Stimulated activated effector memory CD8-positive, alpha-beta T cell treated with anti-CD3 and anti-CD28 coated beads, Interleukin-12 subunit alpha, Interleukin-12 subunit beta, amount 100 ng/mL, for 72 hours (primary cell): ENCODE measurements around the gene C9orf43.
A peak's percentile ranks its signal among the peaks of the same experiment; 100 is the strongest.

ENCODE experiments used
- ATAC-seq: fragments of 150-1000 bp; cut with Tn5 transposase; 2 replicates; pipeline ENCODE4 v1.10.0; 2021
- DNase-seq, 2 donors: peaks; one replicate each; pipeline ENCODE4 v3.0.0; 2021 to 2022; ENCODE audit warnings: low spot score in 2 of 2
- H3K27ac Mint-ChIP-seq: one replicate; pipeline ENCODE4 v1.8.0; 2022; ENCODE audit warnings: mild to moderate bottlenecking, mixed read lengths
- H3K36me3 Mint-ChIP-seq: one replicate; pipeline ENCODE4 v1.8.0; 2022; ENCODE audit warnings: mild to moderate bottlenecking, mixed read lengths
- H3K4me1 Mint-ChIP-seq: one replicate; pipeline ENCODE4 v1.8.0; 2022; ENCODE audit warnings: mixed read lengths
- H3K4me3 Mint-ChIP-seq: one replicate; pipeline ENCODE4 v1.8.0; 2022; ENCODE audit warnings: mild to moderate bottlenecking, mixed read lengths
- H3K9me3 Mint-ChIP-seq: one replicate; pipeline ENCODE4 v1.8.0; 2022; ENCODE audit warnings: mixed read lengths

The C9orf43 gene

DNA sequence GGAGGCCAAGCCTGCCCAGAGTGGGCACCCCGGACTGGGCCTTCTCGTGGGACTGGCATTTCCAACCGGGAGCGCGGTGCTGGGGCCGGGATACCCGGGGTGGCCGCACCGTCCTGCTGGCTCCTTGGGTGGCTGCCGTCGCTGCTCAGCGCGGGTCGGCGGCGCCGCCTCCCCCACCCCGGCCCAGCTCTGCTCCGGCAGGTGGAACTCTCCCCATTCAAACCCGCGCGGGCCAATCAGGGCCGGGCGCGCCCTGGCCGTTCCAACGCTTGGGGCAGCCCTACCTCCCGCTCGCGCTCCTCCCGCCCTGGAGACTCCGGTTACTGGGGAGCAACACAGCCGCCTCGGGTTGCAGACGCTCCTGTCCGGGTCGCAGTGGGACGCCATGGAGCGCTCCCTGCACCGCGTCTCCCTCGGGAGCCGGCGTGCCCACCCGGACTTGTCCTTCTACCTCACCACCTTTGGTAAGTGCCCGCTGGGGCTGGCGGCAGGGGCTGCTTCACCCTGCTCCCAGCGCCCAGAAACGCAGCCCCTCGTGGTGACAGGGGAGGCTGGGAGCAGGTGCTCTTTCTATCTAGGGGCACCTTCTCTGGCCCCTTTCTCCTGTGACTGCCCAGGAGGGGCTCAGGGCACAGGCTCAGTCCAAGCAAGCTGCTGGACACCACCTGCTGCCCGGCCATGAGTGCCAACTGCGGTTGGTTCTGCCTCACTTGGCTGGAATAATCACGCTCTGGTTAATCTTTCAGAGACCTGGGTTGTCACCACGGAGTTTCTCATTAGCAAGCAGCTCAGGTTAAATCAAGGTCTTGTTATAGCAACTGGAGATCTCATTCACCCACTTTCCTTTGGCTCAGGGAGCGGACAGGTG is 53.1 kb downstream of the C9orf43 start, which contains the start of gene RGS3:
Gene RGS3, plus strand, starts transcription at position 310 of the 868 bp plus-strand sequence. Its CDS starts 76 bp downstream, at position 386.
- no peak within 1 kb of the TSS for H3K27ac Mint-ChIP-seq
- peaks cover 3% of the 10 kb centered on the region for H3K9me3 Mint-ChIP-seq
- H3K4me3 Mint-ChIP-seq = peak within 1 kb of the TSS; percentile 47
- H3K36me3 Mint-ChIP-seq = no peaks in the 10 kb centered on the region
- no peaks in the 10 kb centered on the region for H3K4me1 Mint-ChIP-seq
- ATAC-seq = peak; percentile 69
- DNase-seq = no peak

DNA sequence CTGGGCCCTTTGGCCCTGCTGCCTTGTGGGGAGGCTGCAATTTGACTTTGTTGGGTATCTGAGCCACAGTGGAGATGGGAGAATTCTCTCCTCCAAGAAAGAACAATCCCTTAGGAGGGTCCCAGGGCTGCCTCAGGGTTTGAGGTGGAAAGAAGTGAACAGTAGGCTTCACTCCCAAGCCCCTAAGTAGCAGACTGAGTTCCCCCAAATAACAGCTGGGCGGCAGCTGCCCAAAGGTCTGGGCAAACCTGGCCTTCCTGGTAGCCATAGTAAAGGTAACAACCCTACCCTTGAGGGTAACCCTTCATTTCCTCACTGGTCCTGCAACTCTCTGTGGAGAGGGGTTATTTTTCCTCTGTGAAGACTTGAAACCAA is 53.7 kb downstream of the C9orf43 start:
- H3K9me3 Mint-ChIP-seq = peaks cover 3% of the 10 kb centered on the region
- peak overlapping the region; percentile 47 for H3K4me3 Mint-ChIP-seq
- H3K4me1 Mint-ChIP-seq = no peaks in the 10 kb centered on the region
- no peak for ATAC-seq
- no peak for DNase-seq
- H3K27ac Mint-ChIP-seq = no peak overlapping the region
- no peaks in the 10 kb centered on the region for H3K36me3 Mint-ChIP-seq

DNA sequence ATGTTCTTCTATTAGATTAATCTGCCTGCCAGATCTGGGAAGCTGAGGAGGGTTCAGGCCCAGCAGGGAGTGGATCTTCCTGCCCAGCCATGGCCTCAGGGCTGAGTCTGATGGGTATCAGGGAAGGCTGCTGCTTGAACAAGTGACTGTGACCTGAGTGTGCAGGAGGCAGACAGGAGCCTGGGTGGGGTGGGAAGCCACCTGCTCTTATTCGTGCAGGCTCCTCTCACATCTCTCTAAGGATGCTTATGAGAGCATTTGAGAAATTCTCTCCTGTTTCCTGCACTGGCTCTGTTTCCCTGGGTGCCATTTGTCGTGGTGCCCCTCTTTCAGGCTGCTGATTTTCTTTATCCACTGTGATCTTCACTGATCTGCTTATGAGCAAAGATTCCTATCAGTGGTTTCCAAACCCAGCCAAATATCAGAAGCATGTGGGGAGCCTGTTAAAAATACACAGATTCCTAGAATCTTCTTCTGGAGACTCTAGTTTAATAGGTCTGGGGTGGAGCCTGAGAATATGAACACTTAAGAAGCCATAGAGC is 55.1 kb downstream of the C9orf43 start:
- no peak overlapping the region for H3K4me3 Mint-ChIP-seq
- no peaks in the 10 kb centered on the region for H3K36me3 Mint-ChIP-seq
- no peaks in the 10 kb centered on the region for H3K4me1 Mint-ChIP-seq
- no peak overlapping the region for H3K27ac Mint-ChIP-seq
- no peak for DNase-seq
- ATAC-seq = no peak
- H3K9me3 Mint-ChIP-seq = peaks cover 3% of the 10 kb centered on the region

DNA sequence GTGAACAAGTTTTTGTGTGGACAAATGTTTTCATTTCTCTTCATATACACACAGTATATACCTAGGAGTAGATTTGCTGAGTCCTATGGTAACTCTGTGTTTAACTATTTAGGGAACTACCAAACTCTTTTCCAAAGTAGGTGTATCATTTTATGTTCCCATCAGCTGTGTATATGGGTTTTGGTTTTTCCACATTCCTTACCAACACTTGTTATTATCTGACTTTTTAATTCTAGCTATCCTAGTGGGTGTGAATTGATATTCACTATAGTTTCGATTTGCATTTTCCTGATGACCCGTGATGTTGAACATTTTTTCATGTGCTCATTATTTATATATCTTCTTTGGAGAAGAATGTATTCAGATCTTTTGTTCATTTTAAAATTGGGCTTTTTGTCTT is 56.6 kb downstream of the C9orf43 start:
- peaks cover 3% of the 10 kb centered on the region for H3K9me3 Mint-ChIP-seq
- H3K27ac Mint-ChIP-seq = no peak overlapping the region
- DNase-seq = no peak
- no peak overlapping the region for H3K4me3 Mint-ChIP-seq
- no peaks in the 10 kb centered on the region for H3K4me1 Mint-ChIP-seq
- no peaks in the 10 kb centered on the region for H3K36me3 Mint-ChIP-seq
- no peak for ATAC-seq

DNA sequence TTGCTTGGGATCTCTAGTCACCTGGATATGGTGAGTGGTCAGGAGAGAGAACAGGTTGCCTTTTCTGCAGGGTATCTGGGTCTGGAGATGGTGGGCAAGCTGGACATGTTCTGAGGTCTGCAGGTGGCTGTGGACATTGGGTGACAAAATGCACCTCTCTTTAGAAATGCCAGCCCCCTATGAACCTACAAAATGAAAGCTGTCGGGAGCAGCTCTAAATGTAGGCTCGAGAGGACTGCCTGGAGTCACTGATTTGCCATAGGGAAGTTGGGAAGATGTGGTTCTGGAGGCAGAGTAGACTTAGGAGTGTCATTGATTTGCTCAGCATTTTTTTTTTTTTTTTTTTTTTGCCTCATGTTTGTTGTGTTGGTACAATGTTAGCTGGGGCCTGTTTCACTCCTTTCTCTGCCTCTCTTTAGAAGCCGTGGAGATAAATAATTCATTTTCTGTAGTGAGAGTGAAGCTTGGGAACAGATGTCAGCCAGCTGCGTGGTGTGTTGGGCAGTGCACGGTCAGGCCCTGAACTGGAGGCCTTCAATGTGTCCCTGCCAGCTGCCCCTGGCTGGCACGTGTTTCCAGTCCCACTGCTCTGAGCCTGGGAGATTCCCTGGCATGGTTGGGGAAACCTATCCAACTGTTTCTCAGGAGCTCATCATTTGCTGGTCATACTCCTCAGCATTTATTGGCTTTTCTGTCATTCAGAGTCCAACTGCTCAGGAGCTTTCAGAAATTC is 58.3 kb downstream of the C9orf43 start:
- Mint-ChIP-seq H3K36me3 (no peaks in the 10 kb centered on the region), H3K27ac (no peak overlapping the region)
- no peak for ATAC-seq

DNA sequence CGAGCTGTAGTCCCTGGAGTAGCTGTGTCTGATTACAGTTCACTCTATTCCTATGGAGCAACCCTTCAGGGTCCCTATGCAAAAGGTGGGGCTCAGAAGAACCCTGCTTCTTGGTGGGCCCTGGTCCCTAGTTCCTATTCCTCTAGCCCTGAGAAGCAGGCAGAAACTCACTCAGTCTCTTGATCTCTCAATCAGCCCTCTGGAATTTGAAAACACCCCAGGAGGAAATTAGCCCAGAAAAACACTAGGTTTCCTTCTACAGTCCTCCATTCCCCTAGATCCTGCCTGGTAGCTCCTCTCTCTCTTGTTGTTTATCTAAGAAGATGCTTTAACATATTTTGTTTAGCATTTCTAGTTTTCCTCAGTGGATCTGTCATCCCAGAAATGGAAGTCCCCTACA is 60.6 kb downstream of the C9orf43 start:
- no peak overlapping the region for H3K27ac Mint-ChIP-seq

More for the DNA sequence above, 58.3 kb downstream of the C9orf43 start:
- Mint-ChIP-seq H3K9me3 (peaks cover 3% of the 10 kb centered on the region), H3K4me3 (no peak overlapping the region), H3K4me1 (no peaks in the 10 kb centered on the region)
- no peak for DNase-seq

DNA sequence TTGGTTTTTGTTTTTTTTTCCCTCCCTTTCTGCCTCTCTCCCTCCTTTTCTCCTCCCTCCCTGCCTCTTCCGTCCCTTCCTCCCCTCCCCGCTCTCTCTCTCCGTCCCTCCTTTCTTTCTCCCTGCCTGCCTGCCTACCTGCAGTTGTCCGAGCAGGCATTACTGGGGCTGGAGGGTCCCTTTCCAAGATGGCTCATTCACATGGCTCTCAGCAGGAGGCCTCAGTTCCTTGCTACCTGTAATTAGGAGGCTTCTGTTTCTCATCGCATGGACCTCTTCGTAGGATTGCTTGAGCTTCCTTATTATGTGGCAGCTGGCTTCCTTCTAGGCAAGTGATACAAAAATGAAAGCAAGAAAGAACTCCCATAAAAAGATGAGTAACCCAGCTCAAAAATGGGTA is 61.0 kb downstream of the C9orf43 start:
- ATAC-seq (no peak), DNase-seq (no peak)
- Mint-ChIP-seq H3K4me1 (no peaks in the 10 kb centered on the region), H3K9me3 (peaks cover 3% of the 10 kb centered on the region), H3K4me3 (no peak overlapping the region), H3K36me3 (no peaks in the 10 kb centered on the region), H3K27ac (no peak overlapping the region)

More for the DNA sequence above, 60.6 kb downstream of the C9orf43 start:
- Mint-ChIP-seq H3K36me3 (no peaks in the 10 kb centered on the region), H3K4me3 (no peak overlapping the region), H3K4me1 (no peaks in the 10 kb centered on the region), H3K9me3 (peaks cover 3% of the 10 kb centered on the region)
- ATAC-seq (no peak), DNase-seq (no peak)

DNA sequence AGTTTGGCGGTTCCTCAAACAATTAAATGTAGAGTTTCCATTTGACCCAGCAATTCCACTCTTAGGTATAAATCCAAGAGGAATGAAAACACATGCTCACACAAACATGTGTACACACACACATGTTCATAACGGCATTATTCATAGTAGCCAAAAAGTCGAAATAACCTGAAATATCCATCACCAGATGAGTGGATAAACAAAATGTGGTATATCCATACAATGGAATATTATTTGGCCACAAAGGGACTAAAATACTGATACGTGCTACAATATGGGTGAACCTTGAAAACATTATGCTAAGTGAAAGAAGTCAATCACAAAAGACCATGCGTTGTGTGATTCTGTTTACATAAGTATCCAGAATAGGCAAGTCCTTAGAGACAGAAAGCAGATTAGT is 61.7 kb downstream of the C9orf43 start:
- no peak overlapping the region for H3K27ac Mint-ChIP-seq
- H3K4me3 Mint-ChIP-seq = no peak overlapping the region

DNA sequence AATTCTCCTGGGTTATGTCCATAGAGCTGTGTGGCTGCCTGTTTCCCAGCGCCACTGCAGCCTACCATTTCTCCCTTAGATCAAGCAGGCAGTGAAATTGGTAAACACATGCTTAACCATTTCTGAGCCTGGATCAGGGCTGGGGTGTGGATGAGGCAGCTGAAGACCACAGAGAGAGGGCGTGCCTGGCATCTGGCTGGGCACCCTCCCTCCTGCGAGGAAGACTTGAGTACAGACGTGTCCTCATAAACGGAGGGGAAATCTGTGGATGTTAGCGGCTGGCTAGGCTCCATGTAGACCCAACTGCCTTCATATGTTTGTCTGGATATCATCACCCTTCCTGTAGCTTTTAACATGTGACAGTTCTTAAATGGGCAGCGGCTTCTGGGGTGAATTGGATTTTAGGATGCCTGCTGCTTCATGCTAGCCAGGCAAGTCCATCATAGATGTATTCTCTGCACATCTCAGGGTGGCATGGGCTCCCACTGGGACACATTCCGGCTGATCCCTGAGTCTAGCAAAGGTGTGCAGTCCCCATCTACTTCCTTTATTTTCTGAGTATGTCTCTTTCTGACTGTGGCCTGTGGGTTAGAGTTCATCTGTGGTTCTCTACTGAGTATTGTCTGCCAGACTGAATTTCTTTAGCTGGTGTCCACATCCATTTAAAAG is 63.9 kb downstream of the C9orf43 start:
- Mint-ChIP-seq H3K4me3 (no peak overlapping the region), H3K36me3 (no peaks in the 10 kb centered on the region), H3K27ac (no peak overlapping the region), H3K4me1 (peaks cover 8% of the 10 kb centered on the region), H3K9me3 (no peaks in the 10 kb centered on the region)
- DNase-seq (no peak), ATAC-seq (no peak)

More for the DNA sequence above, 61.7 kb downstream of the C9orf43 start:
- ATAC-seq (no peak), DNase-seq (no peak)
- H3K4me1 Mint-ChIP-seq = no peaks in the 10 kb centered on the region
- H3K36me3 Mint-ChIP-seq = no peaks in the 10 kb centered on the region
- H3K9me3 Mint-ChIP-seq = peaks cover 3% of the 10 kb centered on the region

DNA sequence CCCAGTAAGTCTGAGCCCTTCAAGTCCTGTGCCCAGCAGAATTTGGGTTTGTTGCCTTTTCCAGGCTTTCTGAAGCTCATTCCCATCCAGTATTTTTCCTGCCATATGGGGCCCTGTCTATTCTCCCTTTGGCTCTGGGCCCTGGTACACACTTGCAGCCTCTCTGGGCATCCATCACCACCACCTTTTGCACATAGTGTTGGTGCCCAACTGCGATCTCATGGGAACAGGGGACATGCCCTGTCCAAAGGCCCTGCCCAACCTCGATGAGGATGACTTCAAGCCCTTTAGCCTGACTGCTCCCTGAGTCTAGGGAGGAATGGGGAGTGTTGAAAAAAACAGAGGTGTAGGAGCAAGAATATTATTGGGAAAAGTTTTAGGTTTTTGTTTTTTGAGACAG is 64.5 kb downstream of the C9orf43 start:
- H3K4me1 Mint-ChIP-seq = peaks cover 14% of the 10 kb centered on the region
- H3K9me3 Mint-ChIP-seq = no peaks in the 10 kb centered on the region
- no peak for DNase-seq
- H3K36me3 Mint-ChIP-seq = no peaks in the 10 kb centered on the region
- H3K4me3 Mint-ChIP-seq = no peak overlapping the region
- H3K27ac Mint-ChIP-seq = no peak overlapping the region
- ATAC-seq = no peak

DNA sequence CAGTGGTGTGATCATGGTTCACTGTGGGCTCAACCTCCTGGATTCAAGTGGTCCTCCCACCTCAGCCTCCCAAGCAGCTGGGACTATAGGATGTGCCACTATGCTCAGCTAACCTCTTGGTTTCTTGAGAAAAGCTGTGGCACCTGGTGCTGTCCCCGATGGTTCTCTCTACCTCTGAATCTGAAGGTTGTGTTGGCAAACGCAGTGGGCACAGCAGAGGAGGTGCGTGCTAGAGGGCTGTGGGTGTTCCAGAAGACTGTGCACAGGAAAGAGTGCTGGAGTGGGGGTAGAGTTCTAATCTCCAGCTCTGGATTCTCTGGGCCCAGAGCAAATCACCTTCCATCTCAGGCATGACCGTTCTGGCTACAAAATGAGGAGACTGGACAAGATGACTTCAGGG is 65.4 kb downstream of the C9orf43 start:
- no peak for ATAC-seq
- Mint-ChIP-seq H3K27ac (no peak overlapping the region), H3K4me3 (no peak overlapping the region), H3K4me1 (peaks cover 14% of the 10 kb centered on the region), H3K36me3 (no peaks in the 10 kb centered on the region), H3K9me3 (no peaks in the 10 kb centered on the region)
- DNase-seq = no peak

DNA sequence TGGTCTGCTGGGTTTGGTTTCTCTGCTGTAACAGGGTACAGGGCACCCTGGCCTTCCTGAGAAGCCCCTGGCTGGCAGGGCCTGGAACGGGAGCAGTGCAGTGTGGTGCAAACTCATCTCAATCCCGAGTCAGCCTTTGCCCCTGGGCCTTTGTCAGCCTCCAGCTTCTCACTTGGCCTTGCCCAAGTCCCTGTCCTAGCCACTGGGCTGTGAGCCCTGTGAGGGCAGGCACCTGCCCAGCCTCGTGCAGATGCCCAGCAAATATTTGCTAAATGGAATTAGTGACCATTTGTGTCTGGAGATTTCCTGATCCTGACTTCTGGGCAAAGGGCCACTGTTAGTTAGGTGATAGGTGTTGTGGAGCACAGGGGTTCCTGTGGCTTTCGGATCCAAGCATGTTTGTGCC is 66.0 kb downstream of the C9orf43 start:
- ATAC-seq (no peak), DNase-seq (no peak)
- Mint-ChIP-seq H3K27ac (no peak overlapping the region), H3K4me3 (no peak overlapping the region), H3K4me1 (peaks cover 14% of the 10 kb centered on the region), H3K36me3 (no peaks in the 10 kb centered on the region), H3K9me3 (no peaks in the 10 kb centered on the region)

DNA sequence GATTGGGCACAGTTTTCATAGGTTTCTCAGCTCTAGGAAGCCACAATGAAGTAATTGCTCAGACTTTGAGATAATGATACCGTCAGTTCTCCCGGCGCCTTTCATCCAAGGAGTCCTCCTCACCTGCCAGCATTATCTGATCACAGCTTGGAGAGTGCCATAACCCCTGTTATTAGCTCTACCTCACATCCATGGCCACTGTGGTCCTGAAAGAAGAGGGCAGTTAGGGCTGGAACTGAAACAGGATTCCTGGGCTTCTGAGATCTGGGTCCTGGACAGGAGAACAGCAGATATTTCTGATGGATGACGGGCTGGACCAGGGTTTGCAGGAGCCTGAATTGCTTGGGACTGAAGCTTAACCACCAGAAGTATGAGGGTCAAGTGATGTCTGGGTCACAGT is 66.5 kb downstream of the C9orf43 start:
- ATAC-seq = no peak
- Mint-ChIP-seq H3K9me3 (no peaks in the 10 kb centered on the region), H3K4me1 (peaks cover 14% of the 10 kb centered on the region), H3K4me3 (no peak overlapping the region), H3K36me3 (no peaks in the 10 kb centered on the region), H3K27ac (no peak overlapping the region)
- DNase-seq = no peak

DNA sequence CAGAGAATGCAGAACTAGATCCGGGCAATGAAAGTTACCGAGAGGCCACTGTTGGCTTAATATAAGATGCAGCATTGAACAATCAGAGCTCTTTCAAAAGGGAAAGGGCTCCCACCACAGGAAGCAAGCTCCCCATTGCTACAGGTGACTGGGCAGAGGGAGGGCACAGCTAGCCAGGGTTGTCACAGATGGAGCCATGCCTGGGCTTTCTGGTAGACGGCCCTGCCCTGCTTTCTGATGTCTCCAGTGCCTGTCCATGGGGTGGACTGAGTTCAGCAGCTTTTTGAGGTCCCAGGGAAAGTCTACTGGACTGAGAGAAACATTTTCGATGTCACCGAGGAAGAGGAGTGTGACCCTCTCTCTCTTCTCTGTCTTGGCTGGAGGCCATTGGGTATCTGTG is 67.1 kb downstream of the C9orf43 start:
- no peak for ATAC-seq
- Mint-ChIP-seq H3K36me3 (peaks cover 4% of the 10 kb centered on the region), H3K27ac (no peak overlapping the region), H3K4me1 (peaks cover 14% of the 10 kb centered on the region), H3K4me3 (no peak overlapping the region), H3K9me3 (no peaks in the 10 kb centered on the region)
- DNase-seq = no peak

DNA sequence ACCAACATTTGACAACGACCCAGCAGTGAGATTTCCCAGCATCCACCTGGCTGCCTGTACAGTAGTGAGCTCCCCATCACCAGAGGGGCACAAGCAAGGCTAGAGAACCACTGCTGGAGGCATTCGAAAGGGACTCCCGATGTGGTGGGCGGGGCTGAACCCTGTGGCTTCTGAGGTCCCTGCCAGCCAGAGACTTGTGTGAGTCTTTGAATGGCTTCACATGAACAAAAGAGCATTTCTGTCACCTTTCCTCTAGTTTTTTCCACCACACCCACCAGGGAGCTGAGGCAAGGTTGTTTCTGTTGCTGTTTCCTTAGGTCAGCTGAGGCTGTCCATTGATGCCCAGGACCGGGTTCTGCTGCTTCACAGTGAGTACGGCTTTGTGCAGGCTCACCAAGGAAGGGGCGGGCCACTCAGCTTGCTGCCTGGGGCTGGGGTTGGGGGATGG is 68.7 kb downstream of the C9orf43 start:
- no peak for DNase-seq
- peak; percentile 59 for ATAC-seq
- Mint-ChIP-seq H3K4me3 (no peak overlapping the region), H3K27ac (no peak overlapping the region), H3K36me3 (peaks cover 7% of the 10 kb centered on the region), H3K9me3 (no peaks in the 10 kb centered on the region), H3K4me1 (peaks cover 14% of the 10 kb centered on the region)
